Central memory CD8-positive, alpha-beta T cell (primary cell): ENCODE results near the gene CDC25B.

ENCODE experiments used
- ATAC-seq: fragments of 150-1000 bp; cut with Tn5 transposase; replicated peaks from 2 replicates; pipeline ENCODE4 v1.10.0; 2022; ENCODE audit warnings: mild to moderate bottlenecking, moderate FRiP score, moderate number of reproducible peaks; ENCODE audit not compliant: poor library complexity, severe bottlenecking; ENCODE audit errors: extremely low read depth
- DNase-seq, 2 donors: peaks; one replicate each; pipeline ENCODE4 v3.0.0; 2021; ENCODE audit warnings: low spot score in 2 of 2
- H3K27ac Mint-ChIP-seq: one replicate; pipeline ENCODE4 v1.8.0; 2022; ENCODE audit warnings: low read depth, mild to moderate bottlenecking, moderate library complexity, mixed read lengths
- H3K27me3 Mint-ChIP-seq: one replicate; pipeline ENCODE4 v1.8.0; 2022; ENCODE audit warnings: mixed read lengths
- H3K36me3 Mint-ChIP-seq: one replicate; pipeline ENCODE4 v1.8.0; 2022; ENCODE audit warnings: mild to moderate bottlenecking, moderate library complexity, mixed read lengths; ENCODE audit not compliant: insufficient read depth
- H3K4me1 Mint-ChIP-seq: one replicate; pipeline ENCODE4 v1.8.0; 2022; ENCODE audit warnings: mixed read lengths
- H3K4me3 Mint-ChIP-seq: one replicate; pipeline ENCODE4 v1.8.0; 2022; ENCODE audit warnings: mild to moderate bottlenecking, moderate library complexity, mixed read lengths
- H3K9me3 Mint-ChIP-seq: one replicate; pipeline ENCODE4 v1.8.0; 2022; ENCODE audit warnings: mixed read lengths

CDC25B gene

DNA sequence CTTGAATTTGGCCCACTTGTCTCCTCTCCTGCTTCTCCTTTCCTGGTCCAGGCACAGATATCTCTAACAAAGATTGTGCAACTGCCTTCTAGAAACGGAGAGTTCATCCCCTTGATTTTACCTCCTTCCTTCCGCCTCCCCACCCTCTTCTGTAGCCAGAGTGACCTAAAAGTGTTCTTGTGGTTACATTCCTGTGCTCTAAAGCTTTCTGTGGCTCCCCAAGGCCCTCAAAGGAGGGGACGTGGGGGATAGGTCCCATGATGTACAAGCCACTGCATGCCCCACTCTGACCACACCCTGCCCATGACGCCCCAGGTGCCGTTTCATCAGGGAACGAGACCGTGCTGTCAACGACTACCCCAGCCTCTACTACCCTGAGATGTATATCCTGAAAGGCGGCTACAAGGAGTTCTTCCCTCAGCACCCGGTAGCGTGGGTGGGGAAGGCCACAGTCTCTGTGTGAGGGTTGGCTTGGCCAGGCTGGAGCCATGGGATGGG is 8.2 kb downstream of the CDC25B start:
- H3K27ac Mint-ChIP-seq, result no peak overlapping the region
- H3K36me3 Mint-ChIP-seq, result peaks cover 56% of the 10 kb centered on the region
- ATAC-seq (no peak), DNase-seq (no peak)
- H3K27me3 Mint-ChIP-seq, result no peaks in the 10 kb centered on the region
- H3K9me3 Mint-ChIP-seq, result no peaks in the 10 kb centered on the region
- H3K4me1 Mint-ChIP-seq, result peaks cover 74% of the 10 kb centered on the region
- H3K4me3 Mint-ChIP-seq, result no peak overlapping the region

DNA sequence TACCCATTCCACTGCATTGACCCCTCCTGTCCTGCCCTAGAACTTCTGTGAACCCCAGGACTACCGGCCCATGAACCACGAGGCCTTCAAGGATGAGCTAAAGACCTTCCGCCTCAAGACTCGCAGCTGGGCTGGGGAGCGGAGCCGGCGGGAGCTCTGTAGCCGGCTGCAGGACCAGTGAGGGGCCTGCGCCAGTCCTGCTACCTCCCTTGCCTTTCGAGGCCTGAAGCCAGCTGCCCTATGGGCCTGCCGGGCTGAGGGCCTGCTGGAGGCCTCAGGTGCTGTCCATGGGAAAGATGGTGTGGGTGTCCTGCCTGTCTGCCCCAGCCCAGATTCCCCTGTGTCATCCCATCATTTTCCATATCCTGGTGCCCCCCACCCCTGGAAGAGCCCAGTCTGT is 8.7 kb downstream of the CDC25B start:
- Mint-ChIP-seq H3K4me3 (no peak overlapping the region), H3K27me3 (no peaks in the 10 kb centered on the region), H3K36me3 (peaks cover 54% of the 10 kb centered on the region), H3K4me1 (peaks cover 69% of the 10 kb centered on the region), H3K9me3 (no peaks in the 10 kb centered on the region), H3K27ac (peak overlapping the region; percentile 39)
- ATAC-seq (no peak), DNase-seq (no peak)

DNA sequence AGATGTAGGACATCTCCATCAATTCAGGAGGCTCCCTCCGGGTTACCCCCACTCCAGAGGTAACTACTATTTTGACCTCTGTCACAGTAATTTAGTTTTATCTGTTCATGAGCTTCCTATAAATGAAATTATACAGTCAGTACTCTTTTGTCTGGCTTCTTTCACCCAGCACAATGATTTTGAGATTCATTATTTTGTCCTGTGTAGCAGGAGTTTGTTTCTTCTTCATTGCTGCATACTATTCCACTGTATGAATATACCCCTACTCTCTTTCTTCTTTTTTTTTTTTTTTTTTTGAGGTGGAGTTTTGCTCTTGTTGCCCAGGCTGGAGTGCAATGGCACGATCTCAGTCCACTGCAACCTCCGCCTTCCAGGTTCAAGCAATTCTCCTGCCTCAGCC is 12.4 kb downstream of the CDC25B start:
- peaks cover 37% of the 10 kb centered on the region for H3K36me3 Mint-ChIP-seq

GRCh38 chr20:3811467-3812258 is 15.6 kb downstream of the CDC25B start:
- Mint-ChIP-seq H3K27me3 (no peaks in the 10 kb centered on the region), H3K4me1 (peaks cover 76% of the 10 kb centered on the region), H3K27ac (peak overlapping the region; percentile 96), H3K9me3 (no peaks in the 10 kb centered on the region), H3K36me3 (peaks cover 14% of the 10 kb centered on the region), H3K4me3 (peak overlapping the region; percentile 89)
- peak; percentile 80 to 90 for DNase-seq
- peak; percentile 89 for ATAC-seq

More for the DNA sequence above, 12.4 kb downstream of the CDC25B start:
- H3K27ac Mint-ChIP-seq, result no peak overlapping the region
- no peaks in the 10 kb centered on the region for H3K27me3 Mint-ChIP-seq
- H3K4me1 Mint-ChIP-seq, result peaks cover 77% of the 10 kb centered on the region
- no peak for ATAC-seq
- DNase-seq, result no peak
- no peaks in the 10 kb centered on the region for H3K9me3 Mint-ChIP-seq
- no peak overlapping the region for H3K4me3 Mint-ChIP-seq

DNA sequence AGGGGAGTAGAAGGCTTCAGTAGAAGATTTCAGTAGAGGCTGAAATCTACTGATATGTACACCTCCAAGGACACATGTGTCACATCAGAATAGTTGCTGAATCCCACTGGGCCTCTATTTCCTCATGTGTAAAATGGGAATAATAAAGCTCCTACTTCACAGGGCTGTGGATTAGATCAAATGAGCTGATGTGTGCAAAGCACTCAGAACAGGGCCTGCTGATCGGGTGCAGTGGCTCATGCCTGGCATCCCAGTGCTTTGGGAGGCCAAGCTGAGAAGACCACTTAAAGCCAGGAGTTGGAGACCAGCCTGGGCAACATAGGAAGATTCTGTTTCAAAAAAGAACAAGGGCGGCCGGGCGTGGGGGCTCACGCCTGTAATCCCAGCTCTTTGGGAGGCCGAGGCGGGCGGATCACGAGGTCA is 16.2 kb downstream of the CDC25B start:
- Mint-ChIP-seq H3K4me3 (peak overlapping the region; percentile 89), H3K4me1 (peaks cover 73% of the 10 kb centered on the region), H3K9me3 (no peaks in the 10 kb centered on the region), H3K27me3 (no peaks in the 10 kb centered on the region), H3K36me3 (peaks cover 13% of the 10 kb centered on the region), H3K27ac (peak overlapping the region; percentile 96)
- ATAC-seq (no peak), DNase-seq (no peak)

DNA sequence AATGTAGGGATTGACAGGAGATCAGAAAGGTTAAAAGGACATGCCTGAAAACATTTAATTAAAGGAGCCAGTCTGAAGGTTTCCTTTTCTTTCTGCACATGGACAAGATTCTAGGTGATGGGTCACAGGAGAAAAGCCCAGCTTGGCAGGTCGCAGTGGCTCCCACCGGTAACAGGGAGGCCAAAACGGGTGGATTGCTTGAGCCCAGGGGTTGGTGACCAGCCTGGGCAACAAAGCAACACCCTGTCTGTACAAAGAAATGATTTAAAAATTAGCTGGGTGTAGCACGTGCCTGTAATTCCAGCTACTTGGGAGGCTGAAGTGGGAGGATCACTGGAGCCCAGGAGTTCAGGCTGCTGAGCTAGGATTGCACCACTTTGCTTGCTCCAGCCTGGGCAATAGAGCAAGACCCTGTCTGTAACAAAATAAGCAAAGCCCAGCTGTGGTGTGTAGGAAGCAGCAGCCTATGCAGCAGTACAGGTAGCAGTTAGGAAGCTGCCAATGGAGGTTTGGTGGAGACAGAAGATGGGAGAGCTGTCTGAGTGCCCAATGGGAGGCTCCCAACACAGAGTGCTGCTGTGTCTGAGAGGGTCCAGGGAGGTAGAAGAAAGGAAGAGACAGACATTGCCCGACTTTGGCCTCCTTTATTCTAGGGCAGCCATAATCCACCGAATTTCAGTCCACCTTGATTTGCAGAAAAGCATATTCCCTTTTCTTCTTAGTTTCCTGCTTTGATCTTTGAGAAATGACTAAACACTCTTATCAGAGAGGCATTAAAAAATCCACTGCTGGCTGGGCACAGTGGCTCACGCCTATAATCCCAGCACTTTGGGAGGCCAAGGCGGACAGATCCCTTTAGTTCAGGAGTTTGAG is 17.1 kb downstream of the CDC25B start:
- peaks cover 13% of the 10 kb centered on the region for H3K36me3 Mint-ChIP-seq
- DNase-seq (no peak), ATAC-seq (no peak)
- H3K4me1 Mint-ChIP-seq, result peaks cover 66% of the 10 kb centered on the region
- H3K27me3 Mint-ChIP-seq, result no peaks in the 10 kb centered on the region
- H3K9me3 Mint-ChIP-seq, result no peaks in the 10 kb centered on the region
- peak overlapping the region; percentile 41 for H3K4me3 Mint-ChIP-seq
- peak overlapping the region; percentile 96 for H3K27ac Mint-ChIP-seq

DNA sequence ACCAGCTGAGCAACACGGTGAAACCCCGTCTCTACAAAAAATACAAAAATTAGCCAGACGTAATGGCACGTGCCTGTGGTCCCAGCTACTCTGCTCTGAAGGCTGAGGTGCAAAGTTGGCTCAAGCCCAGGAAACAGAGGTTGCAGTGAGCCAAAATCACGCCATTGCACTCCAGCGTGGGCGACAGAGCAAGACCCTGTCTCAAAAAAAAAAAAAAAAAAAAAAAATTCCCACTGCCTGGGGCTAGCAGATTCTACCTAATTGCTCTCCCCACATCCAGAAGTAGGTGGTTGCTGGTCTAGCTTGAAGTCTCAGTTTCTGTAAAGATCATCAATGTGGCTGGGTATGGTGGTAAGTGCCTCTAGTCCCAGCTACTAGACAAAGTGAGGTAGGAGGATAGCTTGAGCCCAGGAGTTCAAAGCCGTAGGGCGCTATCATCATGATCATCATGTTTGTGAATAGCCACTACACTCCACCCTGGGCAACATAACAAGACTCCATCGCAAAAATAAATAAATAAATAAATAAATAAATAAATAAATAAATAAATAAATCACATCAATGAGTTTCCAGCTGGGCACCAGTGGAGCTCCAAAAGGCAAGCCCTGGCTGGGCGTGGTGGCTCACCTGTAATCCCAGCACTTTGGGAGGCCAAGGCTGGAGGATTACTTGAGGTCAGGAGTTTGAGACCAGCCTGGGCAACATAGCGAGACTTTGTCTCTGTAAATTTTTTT is 17.9 kb downstream of the CDC25B start:
- no peaks in the 10 kb centered on the region for H3K27me3 Mint-ChIP-seq
- peak overlapping the region; percentile 41 for H3K4me3 Mint-ChIP-seq
- DNase-seq (no peak), ATAC-seq (no peak)
- peak overlapping the region; percentile 96 for H3K27ac Mint-ChIP-seq
- H3K36me3 Mint-ChIP-seq, result peaks cover 13% of the 10 kb centered on the region
- no peaks in the 10 kb centered on the region for H3K9me3 Mint-ChIP-seq
- peaks cover 74% of the 10 kb centered on the region for H3K4me1 Mint-ChIP-seq

- no peak for DNase-seq
- no peak for ATAC-seq
- Mint-ChIP-seq H3K4me3 (peak overlapping the region; percentile 70), H3K36me3 (peaks cover 13% of the 10 kb centered on the region), H3K4me1 (peaks cover 75% of the 10 kb centered on the region), H3K9me3 (no peaks in the 10 kb centered on the region), H3K27me3 (no peaks in the 10 kb centered on the region), H3K27ac (peak overlapping the region; percentile 94)
These were observed 18.9 kb downstream of the CDC25B start for GRCh38 chr20:3814928-3815495.

DNA sequence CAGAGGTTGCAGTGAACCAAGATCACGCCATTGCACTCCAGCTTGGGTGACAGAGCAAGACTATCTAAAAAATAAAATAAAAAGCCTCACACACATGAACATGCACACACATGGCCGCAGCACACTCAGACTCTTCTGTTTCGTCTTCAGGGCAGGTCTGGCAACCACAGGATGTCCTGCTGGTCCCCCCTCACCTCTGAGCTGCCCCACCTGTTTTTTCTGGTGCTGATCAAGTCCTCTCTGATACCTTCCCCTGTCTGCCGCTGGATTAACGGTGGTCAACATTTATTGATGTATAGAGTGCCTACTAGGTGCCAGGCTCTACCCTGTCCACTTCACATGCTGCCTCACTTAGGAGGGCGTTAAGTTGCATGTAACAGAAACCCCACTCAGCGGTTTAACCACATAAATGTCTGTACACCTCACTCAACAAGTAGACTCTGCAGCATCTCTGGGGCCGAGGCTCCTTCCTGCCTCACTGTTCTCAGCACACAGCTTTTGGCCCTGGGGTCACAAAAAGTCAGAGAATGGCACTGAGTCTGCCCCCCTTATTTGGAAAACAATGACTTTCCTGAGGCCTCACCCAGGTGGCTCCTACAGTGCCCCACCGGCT is 19.7 kb downstream of the CDC25B start:
- peak in 1 of 2 donors; percentile 48 for DNase-seq
- peaks cover 18% of the 10 kb centered on the region for H3K36me3 Mint-ChIP-seq
- no peaks in the 10 kb centered on the region for H3K9me3 Mint-ChIP-seq
- peak overlapping the region; percentile 94 for H3K27ac Mint-ChIP-seq
- ATAC-seq, result peak; percentile 7
- H3K4me3 Mint-ChIP-seq, result peak overlapping the region; percentile 70
- H3K27me3 Mint-ChIP-seq, result no peaks in the 10 kb centered on the region
- peaks cover 69% of the 10 kb centered on the region for H3K4me1 Mint-ChIP-seq

DNA sequence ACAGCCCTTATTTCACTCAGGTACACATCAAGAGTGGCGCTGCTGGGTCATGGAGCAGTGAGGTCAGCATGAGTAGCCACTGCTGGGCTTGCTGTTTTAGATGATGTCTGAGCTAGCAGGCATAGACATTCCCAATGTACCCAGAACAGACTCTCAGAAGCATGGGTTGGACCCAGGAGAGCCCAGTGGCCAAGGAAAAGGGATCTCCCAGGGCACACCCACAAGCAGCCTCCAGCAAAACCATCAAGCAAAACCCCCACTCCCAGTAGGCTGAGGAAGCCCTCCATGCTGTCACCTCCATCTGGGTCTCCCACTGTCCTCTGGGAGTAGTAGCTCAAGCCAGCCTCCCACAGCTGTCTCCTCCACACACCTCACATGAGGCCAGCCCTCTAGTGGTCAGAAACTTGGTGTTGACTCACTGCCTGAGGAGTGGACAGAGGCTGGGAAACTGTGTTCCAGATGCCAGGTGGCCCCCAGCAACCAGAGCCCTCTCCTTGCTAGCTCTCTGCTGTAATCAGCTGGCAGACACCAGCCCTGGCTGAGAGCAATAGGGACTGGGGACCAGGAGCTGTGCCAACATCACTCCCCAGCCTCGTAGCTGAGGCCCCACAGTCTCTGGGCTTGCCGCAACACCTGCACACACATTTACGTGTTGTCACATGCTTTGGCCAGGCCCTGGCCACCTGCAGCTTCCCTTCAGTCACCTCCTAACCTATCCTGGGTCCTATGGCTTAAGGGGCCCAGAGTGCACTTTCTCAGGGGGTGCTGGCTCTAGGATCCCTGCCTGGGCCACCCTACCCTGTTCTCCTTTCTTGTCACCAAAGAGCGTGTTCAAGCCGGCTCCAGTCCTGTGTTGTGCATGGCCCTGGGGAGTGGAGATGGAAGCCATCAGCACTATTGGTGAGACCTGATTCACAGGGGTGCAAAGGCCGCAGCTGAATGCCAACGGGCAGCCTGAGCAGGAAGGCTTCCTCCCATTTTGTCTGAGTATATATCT is 22.3 kb downstream of the CDC25B start:
- H3K27ac Mint-ChIP-seq, result peak overlapping the region; percentile 98
- peak overlapping the region; percentile 84 for H3K4me3 Mint-ChIP-seq

More for the DNA sequence above, 22.3 kb downstream of the CDC25B start:
- Mint-ChIP-seq H3K4me1 (peaks cover 57% of the 10 kb centered on the region), H3K9me3 (no peaks in the 10 kb centered on the region), H3K27me3 (no peaks in the 10 kb centered on the region), H3K36me3 (peaks cover 13% of the 10 kb centered on the region)
- ATAC-seq (no peak), DNase-seq (no peak)
